ENCODE data around the gene KSR2. TPM values are rescaled to one million over a fixed set of nuclear protein-coding genes. Genes with fewer than 3 reads are reported as not detected.

The KSR2 gene
- total and polyA plus RNA-seq, 2 donors (not counting 3 experiments of a cell fraction or from before 2014, with no cell fraction given) = 2.1 to 5.2 TPM

DNA sequence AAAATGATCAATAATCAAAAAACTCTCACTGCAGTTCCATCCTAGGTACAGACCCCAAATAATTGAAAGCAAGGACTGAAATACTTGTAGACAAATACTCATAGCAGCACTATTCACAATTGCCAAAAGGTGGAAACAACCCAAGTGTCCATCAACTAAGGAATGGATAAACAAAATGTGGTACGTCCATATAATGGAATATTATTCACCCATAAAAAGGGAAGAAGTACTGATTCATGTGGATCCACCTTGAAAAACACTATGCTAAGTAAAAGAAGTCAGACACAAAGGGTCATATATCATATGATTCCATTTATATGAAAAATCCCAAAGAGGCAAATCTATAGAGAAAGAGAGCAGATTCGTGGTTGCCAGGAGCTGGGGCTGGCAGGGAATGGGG, 202.8 kb downstream of the KSR2 start:
- no peak overlapping the region for H3K27ac ChIP-seq (ENCODE audit: insufficient read depth, low read depth, low read length)
- POLR2A ChIA-PET = no interaction called here
- BruUV-seq (replicated peaks) = no TSS peak
- no peak overlapping the region for H3K4me2 ChIP-seq (ENCODE audit: insufficient read depth, low read length)
- no peak overlapping the region for H3K4me3 ChIP-seq (replicated peaks in 1 of 3; ENCODE audit: insufficient read depth in 1 of 3, low read depth in 1 of 3, low read length in 3 of 3)
- TF ChIP-seq GATA2 (IDR thresholded peaks at IDR 0.05; ENCODE audit: insufficient read depth, insufficient read length, low read depth, low read length) (no peak), EZH2 (IDR thresholded peaks at IDR 0.05; ENCODE audit: borderline replicate concordance, low read depth, low read length, severe bottlenecking) (no peak), POLR2AphosphoS5 (IDR thresholded peaks at IDR 0.05; ENCODE audit: insufficient read depth, low read depth, low read length) (no peak), FOS (IDR thresholded peaks at IDR 0.05; ENCODE audit: borderline replicate concordance, insufficient read depth, low read length) (no peak), POLR2A (IDR thresholded peaks at IDR 0.05; ENCODE audit: low read depth, low read length) (no peak), MYC (IDR thresholded peaks at IDR 0.05; ENCODE audit: low read depth, low read length) (no peak), JUN (IDR thresholded peaks at IDR 0.05; ENCODE audit: borderline replicate concordance, insufficient read depth, insufficient read length, low read depth) (no peak)
- TF ChIP-seq, protein P1, sequence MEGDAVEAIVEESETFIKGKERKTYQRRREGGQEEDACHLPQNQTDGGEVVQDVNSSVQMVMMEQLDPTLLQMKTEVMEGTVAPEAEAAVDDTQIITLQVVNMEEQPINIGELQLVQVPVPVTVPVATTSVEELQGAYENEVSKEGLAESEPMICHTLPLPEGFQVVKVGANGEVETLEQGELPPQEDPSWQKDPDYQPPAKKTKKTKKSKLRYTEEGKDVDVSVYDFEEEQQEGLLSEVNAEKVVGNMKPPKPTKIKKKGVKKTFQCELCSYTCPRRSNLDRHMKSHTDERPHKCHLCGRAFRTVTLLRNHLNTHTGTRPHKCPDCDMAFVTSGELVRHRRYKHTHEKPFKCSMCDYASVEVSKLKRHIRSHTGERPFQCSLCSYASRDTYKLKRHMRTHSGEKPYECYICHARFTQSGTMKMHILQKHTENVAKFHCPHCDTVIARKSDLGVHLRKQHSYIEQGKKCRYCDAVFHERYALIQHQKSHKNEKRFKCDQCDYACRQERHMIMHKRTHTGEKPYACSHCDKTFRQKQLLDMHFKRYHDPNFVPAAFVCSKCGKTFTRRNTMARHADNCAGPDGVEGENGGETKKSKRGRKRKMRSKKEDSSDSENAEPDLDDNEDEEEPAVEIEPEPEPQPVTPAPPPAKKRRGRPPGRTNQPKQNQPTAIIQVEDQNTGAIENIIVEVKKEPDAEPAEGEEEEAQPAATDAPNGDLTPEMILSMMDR (IDR thresholded peaks at IDR 0.05; ENCODE audit: extremely low read depth in 1 of 2, insufficient read depth in 1 of 2, low read depth in 1 of 2, low read length in 2 of 2) = no peak
- TF ChIP-seq, protein P2, sequence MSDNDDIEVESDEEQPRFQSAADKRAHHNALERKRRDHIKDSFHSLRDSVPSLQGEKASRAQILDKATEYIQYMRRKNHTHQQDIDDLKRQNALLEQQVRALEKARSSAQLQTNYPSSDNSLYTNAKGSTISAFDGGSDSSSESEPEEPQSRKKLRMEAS (IDR thresholded peaks at IDR 0.05; ENCODE audit: insufficient read depth, insufficient read length) = no peak
- no peak overlapping the region for H3K9ac ChIP-seq (replicated peaks; ENCODE audit: extremely low read depth, insufficient read depth, low read length)
- H4K20me1 ChIP-seq (replicated peaks; ENCODE audit: control insufficient read depth, extremely low read depth, insufficient read depth, low read length) = no peaks in the 10 kb centered on the region
- H3K9me1 ChIP-seq (replicated peaks; ENCODE audit: control insufficient read depth, extremely low read depth, insufficient read depth, low read length) = no peaks in the 10 kb centered on the region
- H3K4me1 ChIP-seq (ENCODE audit: control insufficient read depth, extremely low read depth, insufficient read depth, low read length) = peaks cover 24% of the 10 kb centered on the region
- H3K79me2 ChIP-seq (ENCODE audit: control insufficient read depth, insufficient read depth, low read length) = no peaks in the 10 kb centered on the region
- H2AFZ ChIP-seq (ENCODE audit: low read depth, low read length) = no peak overlapping the region
- no peaks in the 10 kb centered on the region for H3K27me3 ChIP-seq (ENCODE audit: control insufficient read depth in 2 of 2, insufficient read depth in 2 of 2, low read length in 2 of 2)
- H3K9me3 ChIP-seq (replicated peaks; ENCODE audit: control insufficient read depth, insufficient read depth, low read length) = peaks cover 1% of the 10 kb centered on the region
- CTCF ChIA-PET = interaction anchor here (1.1 kb wide), 1 partner anchor 12 kb away, joined by 4 read pairs; no protein-coding TSS in a partner anchor
- no peak for FAIRE-seq
- dilution Hi-C loops (cut with MboI; ENCODE audit: extremely low pct_ligation_motif_present, low sequenced_read_pairs) (no loop called here), intact Hi-C loops (cut with micrococcal nuclease) (no loop called here)
- H3K36me3 ChIP-seq (ENCODE audit: control insufficient read depth in 2 of 2, extremely low read depth in 1 of 2, insufficient read depth in 2 of 2, low read length in 2 of 2) = no peaks in the 10 kb centered on the region
- DNase-seq (ENCODE audit: low read depth, low spot score) = no peak

All from endothelial cell of umbilical vein (primary cell).